DND-41 (cell line): ENCODE data around the gene MPZ.
"Not testable (repeated sequence)": the region's sequence is repeated elsewhere in the genome, so short reads cannot be mapped to it uniquely, and the experiment has no call there.

ENCODE experiments used
- ATAC-seq: fragments of 200-7000 bp; cut with Tn5 transposase; 3 replicates; pipeline ENCODE4 v1.9.1; 2021; ENCODE audit warnings: low read depth; ENCODE audit not compliant: insufficient read depth
- DNase-seq: peaks from one replicate; pipeline ENCODE4 v3.0.0-alpha.2; 2020
- H2AFZ ChIP-seq: 2 replicates; pipeline ENCODE4 v1.6.0; 2012; ENCODE audit warnings: low read depth, low read length
- H3K27ac ChIP-seq: 2 replicates; pipeline ENCODE4 v1.5.1; 2012; ENCODE audit warnings: low read length, inconsistent platforms
- H3K27me3 ChIP-seq: fragments of 200-600 bp; sonication (generic); 2 replicates; pipeline ENCODE4 v1.6.0; 2012; ENCODE audit warnings: low read length, mild to moderate bottlenecking, inconsistent platforms; ENCODE audit not compliant: insufficient read depth, poor library complexity
- H3K36me3 ChIP-seq: 2 replicates; pipeline ENCODE4 v1.5.1; 2012; ENCODE audit warnings: low read length, inconsistent platforms; ENCODE audit not compliant: insufficient read depth
- H3K4me1 ChIP-seq: 2 replicates; pipeline ENCODE4 v1.5.1; 2012; ENCODE audit warnings: mild to moderate bottlenecking, low read length; ENCODE audit not compliant: insufficient read depth
- H3K4me2 ChIP-seq: 2 replicates; pipeline ENCODE4 v1.6.0; 2012; ENCODE audit warnings: mild to moderate bottlenecking, moderate library complexity, low read length, inconsistent platforms; ENCODE audit not compliant: insufficient read depth
- H3K4me3 ChIP-seq, 2 experiments: fragments of 200-600 bp in 1 of 2; shearing (Covaris generic) in 1 of 2; 2 replicates each; pipeline ENCODE4 v1.5.1; 2012 to 2016; ENCODE audit warnings: inconsistent platforms in 2 of 2, low read length in 2 of 2, mild to moderate bottlenecking in 2 of 2, low read depth in 1 of 2, moderate library complexity in 1 of 2
- H3K79me2 ChIP-seq: 2 replicates; pipeline ENCODE4 v1.6.0; 2012; ENCODE audit warnings: low read length, inconsistent platforms; ENCODE audit not compliant: insufficient read depth
- H3K9ac ChIP-seq: 2 replicates; pipeline ENCODE4 v1.6.0; 2012; ENCODE audit warnings: low read depth, mild to moderate bottlenecking, inconsistent platforms, low read length, moderate library complexity
- H3K9me3 ChIP-seq: 2 replicates; pipeline ENCODE4 v1.5.1; 2012; ENCODE audit warnings: low read length, moderate library complexity, mild to moderate bottlenecking, inconsistent platforms; ENCODE audit not compliant: insufficient read depth, severe bottlenecking
- H4K20me1 ChIP-seq: 2 replicates; pipeline ENCODE4 v1.6.0; 2012; ENCODE audit warnings: low read length; ENCODE audit not compliant: insufficient read depth
- CTCF ChIP-seq: IDR thresholded peaks from 2 replicates; pipeline ENCODE4 v1.5.1; 2012; ENCODE audit warnings: borderline replicate concordance, low read length, moderate library complexity, mild to moderate bottlenecking; ENCODE audit not compliant: poor library complexity, severe bottlenecking; ENCODE audit errors: extremely low read depth
- EZH2 ChIP-seq: IDR thresholded peaks from 3 replicates; pipeline ENCODE4 v1.6.1; 2012; ENCODE audit warnings: borderline replicate concordance, low read depth, mild to moderate bottlenecking, moderate library complexity, low read length, inconsistent platforms; ENCODE audit not compliant: severe bottlenecking

The MPZ gene

GRCh38 chr1:161259765-161260164 lies 50.0 kb downstream of the MPZ start:
- H3K4me3 ChIP-seq, result no peak overlapping the region
- H3K9ac ChIP-seq, result no peak overlapping the region
- peaks cover 8% of the 10 kb centered on the region for H3K9me3 ChIP-seq
- ATAC-seq (no peak), DNase-seq (no peak)
- H4K20me1 ChIP-seq, result no peaks in the 10 kb centered on the region
- H3K27me3 ChIP-seq, result peaks cover 18% of the 10 kb centered on the region
- H2AFZ ChIP-seq, result no peak overlapping the region
- H3K27ac ChIP-seq, result no peak overlapping the region
- H3K4me1 ChIP-seq, result no peaks in the 10 kb centered on the region
- H3K36me3 ChIP-seq, result no peaks in the 10 kb centered on the region
- H3K79me2 ChIP-seq, result no peaks in the 10 kb centered on the region
- no peak overlapping the region for H3K4me2 ChIP-seq
- no peak for TF ChIP-seq EZH2

- Histone ChIP-seq H3K9ac (no peak overlapping the region), H3K79me2 (no peaks in the 10 kb centered on the region), H3K36me3 (no peaks in the 10 kb centered on the region), H3K4me3 (no peak overlapping the region), H2AFZ (no peak overlapping the region), H3K27me3 (peaks cover 18% of the 10 kb centered on the region), H3K9me3 (peaks cover 8% of the 10 kb centered on the region), H3K27ac (no peak overlapping the region), H3K4me1 (no peaks in the 10 kb centered on the region), H4K20me1 (no peaks in the 10 kb centered on the region), H3K4me2 (no peak overlapping the region)
- TF ChIP-seq CTCF (no peak), EZH2 (no peak)
- ATAC-seq (no peak), DNase-seq (no peak)
These were observed 50.4 kb downstream of the MPZ start for GRCh38 chr1:161259345-161259702.

GRCh38 chr1:161258439-161259344 lies 51.1 kb downstream of the MPZ start, which contains the start of gene PCP4L1:
Gene PCP4L1, plus strand, starts transcription at chr1:161258745. Its CDS starts 230 bp downstream, at chr1:161258975.
- Histone ChIP-seq H3K27me3 (peaks cover 18% of the 10 kb centered on the region), H3K79me2 (no peaks in the 10 kb centered on the region), H3K36me3 (no peaks in the 10 kb centered on the region), H3K4me2 (no peak within 1 kb of the TSS), H3K4me3 (no peak within 1 kb of the TSS), H3K4me1 (no peaks in the 10 kb centered on the region), H2AFZ (no peak within 1 kb of the TSS), H3K9me3 (peaks cover 8% of the 10 kb centered on the region), H3K27ac (no peak within 1 kb of the TSS), H4K20me1 (no peaks in the 10 kb centered on the region), H3K9ac (no peak within 1 kb of the TSS)
- no peak for ATAC-seq
- TF ChIP-seq CTCF (no peak), EZH2 (no peak)
- no peak for DNase-seq

GRCh38 chr1:161257109-161257508 lies 52.7 kb downstream of the MPZ start:
- not testable (repeated sequence) for H3K4me2 ChIP-seq, H2AFZ ChIP-seq, H3K9me3 ChIP-seq, H3K9ac ChIP-seq, H3K79me2 ChIP-seq, H3K4me1 ChIP-seq, H3K4me3 ChIP-seq, H3K27ac ChIP-seq, DNase-seq, H4K20me1 ChIP-seq, H3K36me3 ChIP-seq, ATAC-seq
- H3K27me3 ChIP-seq, result peaks cover 15% of the 10 kb centered on the region

- not testable (repeated sequence) for H3K4me3 ChIP-seq, H3K9me3 ChIP-seq, H3K4me1 ChIP-seq, H2AFZ ChIP-seq, H4K20me1 ChIP-seq, ATAC-seq, H3K79me2 ChIP-seq, DNase-seq, H3K4me2 ChIP-seq, H3K9ac ChIP-seq, H3K27ac ChIP-seq, H3K36me3 ChIP-seq
- peaks cover 11% of the 10 kb centered on the region for H3K27me3 ChIP-seq
These were observed 53.7 kb downstream of the MPZ start for GRCh38 chr1:161255955-161256520.

- not testable (repeated sequence) for H3K27ac ChIP-seq, H3K4me1 ChIP-seq, H3K4me2 ChIP-seq, H3K79me2 ChIP-seq, H2AFZ ChIP-seq, H3K4me3 ChIP-seq, H3K9ac ChIP-seq, DNase-seq, H3K27me3 ChIP-seq, H4K20me1 ChIP-seq, H3K36me3 ChIP-seq, ATAC-seq, H3K9me3 ChIP-seq
These were observed 54.5 kb downstream of the MPZ start for GRCh38 chr1:161255302-161255701.
